GM10266 (cell line): ENCODE results near the gene MS4A15.

Experiments used
- DNase-seq: peaks from one replicate; pipeline ENCODE4 v3.0.0; 2012; ENCODE audit errors: extremely low spot score
- CTCF ChIP-seq: IDR thresholded peaks from 2 replicates; pipeline ENCODE4 v1.5.1; 2012; ENCODE audit warnings: mild to moderate bottlenecking, low read depth; ENCODE audit not compliant: control insufficient read depth, insufficient read depth; ENCODE audit errors: missing control alignments

MS4A15 gene

GRCh38 chr11:60740573-60740972, 16.1 kb upstream of the MS4A15 start:
- no peak for TF ChIP-seq CTCF
- no peak for DNase-seq

- TF ChIP-seq CTCF: no peak
- DNase-seq: no peak
These were observed 15.2 kb upstream of the MS4A15 start for GRCh38 chr11:60741421-60741820.

GRCh38 chr11:60743058-60743457, 13.6 kb upstream of the MS4A15 start:
- TF ChIP-seq CTCF: no peak
- no peak for DNase-seq

- DNase-seq: no peak
- TF ChIP-seq CTCF: no peak
These were observed 12.6 kb upstream of the MS4A15 start for GRCh38 chr11:60744114-60744513.

- TF ChIP-seq CTCF: no peak
These were observed 9.3 kb upstream of the MS4A15 start for GRCh38 chr11:60747359-60747873.

GRCh38 chr11:60748225-60748624, 8.4 kb upstream of the MS4A15 start:
- no peak for TF ChIP-seq CTCF
- DNase-seq: no peak

More at GRCh38 chr11:60747359-60747873, 9.3 kb upstream of the MS4A15 start:
- no peak for DNase-seq

GRCh38 chr11:60748821-60749220, 7.8 kb upstream of the MS4A15 start:
- no peak for DNase-seq
- no peak for TF ChIP-seq CTCF
